Measurements from ENCODE around the gene CHCHD10. TPM values are rescaled to one million over a fixed set of nuclear protein-coding genes. Genes with fewer than 3 reads are reported as not detected.

The CHCHD10 gene
- total RNA-seq, 1 experiment from 2014 or later = 60.9 TPM

DNA sequence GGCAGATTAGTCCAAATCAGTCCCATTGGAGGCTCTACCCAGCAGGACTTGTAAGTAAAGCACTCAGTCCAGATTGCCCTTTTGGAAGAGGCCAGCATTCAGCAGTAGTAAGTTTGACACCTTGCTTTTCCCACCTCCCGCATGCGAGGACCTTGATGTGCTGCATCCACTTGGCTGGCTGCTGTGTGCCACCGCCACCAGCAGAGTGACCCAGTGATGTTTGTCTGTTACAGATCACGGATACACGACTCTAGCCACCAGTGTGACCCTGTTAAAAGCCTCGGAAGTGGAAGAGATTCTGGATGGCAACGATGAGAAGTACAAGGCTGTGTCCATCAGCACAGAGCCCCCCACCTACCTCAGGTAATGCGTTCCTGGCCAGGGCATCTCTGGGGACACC, 25.6 kb upstream of the CHCHD10 start:
- H3K4me3 ChIP-seq (ENCODE audit: insufficient read depth, low read depth, low read length) = no peak overlapping the region
- no peaks in the 10 kb centered on the region for H3K27me3 ChIP-seq (ENCODE audit: control insufficient read depth, insufficient read depth, low read length)
- DNase-seq = peak; percentile 13
- H3K36me3 ChIP-seq (replicated peaks; ENCODE audit: control insufficient read depth, insufficient read depth, low read length) = peaks cover 25% of the 10 kb centered on the region

GRCh38 chr22:23791738-23792645, 24.2 kb upstream of the CHCHD10 start:
- Histone ChIP-seq H3K36me3 (replicated peaks; ENCODE audit: control insufficient read depth, insufficient read depth, low read length) (peaks cover 23% of the 10 kb centered on the region), H3K4me3 (ENCODE audit: insufficient read depth, low read depth, low read length) (no peak overlapping the region), H3K27me3 (ENCODE audit: control insufficient read depth, insufficient read depth, low read length) (no peaks in the 10 kb centered on the region)
- peak; percentile 11 for DNase-seq

DNA sequence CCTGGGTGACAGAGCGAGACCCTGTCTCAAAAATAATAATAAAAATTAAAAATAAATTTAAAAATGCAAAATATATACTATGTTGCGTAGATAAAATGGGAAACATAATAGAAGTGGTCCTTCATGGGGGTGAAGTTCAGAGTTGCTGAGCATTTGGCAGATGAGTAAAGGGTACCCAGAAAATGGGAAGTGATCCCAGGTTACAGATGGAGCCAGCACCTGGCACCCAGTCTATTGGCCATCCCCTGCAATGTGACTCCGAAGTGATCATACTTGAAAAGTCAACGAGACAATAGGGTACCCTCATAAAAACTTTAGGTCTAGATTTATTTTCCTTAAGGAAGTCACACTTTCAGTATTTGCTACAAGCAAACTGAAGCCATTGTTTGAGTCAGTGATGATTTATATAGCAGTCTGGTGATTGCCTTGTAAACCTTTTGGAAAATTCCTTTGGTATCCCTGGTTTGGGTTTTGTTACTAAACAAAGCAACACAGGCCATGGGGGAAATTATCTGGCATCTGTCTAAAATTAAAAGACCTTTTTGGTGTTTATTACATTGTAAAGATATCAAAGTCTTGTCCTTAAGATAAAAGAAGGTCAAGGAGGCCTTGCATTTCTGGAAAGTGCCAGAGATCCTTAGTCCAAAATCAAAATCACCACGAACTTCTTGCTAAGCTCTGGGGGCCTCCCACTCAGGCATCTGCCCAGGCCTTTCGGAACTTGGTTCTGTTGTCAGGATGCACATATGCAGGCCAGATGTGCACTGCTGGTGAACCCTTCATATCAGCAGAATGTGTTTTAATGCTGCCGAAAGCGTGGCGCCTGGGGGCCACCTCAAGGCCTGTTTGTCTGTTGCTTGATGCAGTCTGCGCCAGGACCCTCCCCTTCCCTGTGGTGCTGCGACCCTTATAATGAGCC, 23.3 kb upstream of the CHCHD10 start:
- no peaks in the 10 kb centered on the region for H3K27me3 ChIP-seq (ENCODE audit: control insufficient read depth, insufficient read depth, low read length)
- DNase-seq = peak; percentile 16
- H3K36me3 ChIP-seq (replicated peaks; ENCODE audit: control insufficient read depth, insufficient read depth, low read length) = peaks cover 18% of the 10 kb centered on the region
- H3K4me3 ChIP-seq (ENCODE audit: insufficient read depth, low read depth, low read length) = no peak overlapping the region

GRCh38 chr22:23789638-23790037, 21.9 kb upstream of the CHCHD10 start:
- no peak overlapping the region for H3K4me3 ChIP-seq (ENCODE audit: insufficient read depth, low read depth, low read length)
- DNase-seq = peak; percentile 50
- peaks cover 17% of the 10 kb centered on the region for H3K36me3 ChIP-seq (replicated peaks; ENCODE audit: control insufficient read depth, insufficient read depth, low read length)

GRCh38 chr22:23789121-23789520, 21.3 kb upstream of the CHCHD10 start:
- Histone ChIP-seq H3K27me3 (ENCODE audit: control insufficient read depth, insufficient read depth, low read length) (no peaks in the 10 kb centered on the region), H3K36me3 (replicated peaks; ENCODE audit: control insufficient read depth, insufficient read depth, low read length) (peaks cover 14% of the 10 kb centered on the region), H3K4me3 (ENCODE audit: insufficient read depth, low read depth, low read length) (no peak overlapping the region)
- DNase-seq = peak; percentile 62

More at GRCh38 chr22:23789638-23790037, 21.9 kb upstream of the CHCHD10 start:
- H3K27me3 ChIP-seq (ENCODE audit: control insufficient read depth, insufficient read depth, low read length) = no peaks in the 10 kb centered on the region

- H3K27me3 ChIP-seq (ENCODE audit: control insufficient read depth, insufficient read depth, low read length) = no peaks in the 10 kb centered on the region
- DNase-seq = no peak
- peaks cover 9% of the 10 kb centered on the region for H3K36me3 ChIP-seq (replicated peaks; ENCODE audit: control insufficient read depth, insufficient read depth, low read length)
- peak overlapping the region; percentile 70 for H3K4me3 ChIP-seq (ENCODE audit: insufficient read depth, low read depth, low read length)
Measured at GRCh38 chr22:23787910-23788309, 20.1 kb upstream of the CHCHD10 start.

DNA sequence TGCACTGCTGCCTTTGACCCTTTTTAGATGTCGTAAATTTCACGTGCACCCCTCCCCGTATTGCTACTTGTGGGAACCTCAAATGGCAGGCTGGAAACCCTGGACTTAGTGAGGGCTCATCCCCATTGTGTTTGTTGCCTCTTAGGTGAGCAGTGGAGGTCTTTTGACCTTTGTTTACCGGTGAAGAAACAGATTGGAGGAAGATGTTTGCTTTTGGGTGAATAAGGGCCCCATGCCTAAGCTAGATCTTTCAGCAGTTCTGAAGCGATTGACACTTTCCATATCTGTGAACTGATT, 19.8 kb upstream of the CHCHD10 start:
- no peak for DNase-seq
- Histone ChIP-seq H3K27me3 (ENCODE audit: control insufficient read depth, insufficient read depth, low read length) (no peaks in the 10 kb centered on the region), H3K4me3 (ENCODE audit: insufficient read depth, low read depth, low read length) (peak overlapping the region; percentile 70), H3K36me3 (replicated peaks; ENCODE audit: control insufficient read depth, insufficient read depth, low read length) (peaks cover 7% of the 10 kb centered on the region)

DNA sequence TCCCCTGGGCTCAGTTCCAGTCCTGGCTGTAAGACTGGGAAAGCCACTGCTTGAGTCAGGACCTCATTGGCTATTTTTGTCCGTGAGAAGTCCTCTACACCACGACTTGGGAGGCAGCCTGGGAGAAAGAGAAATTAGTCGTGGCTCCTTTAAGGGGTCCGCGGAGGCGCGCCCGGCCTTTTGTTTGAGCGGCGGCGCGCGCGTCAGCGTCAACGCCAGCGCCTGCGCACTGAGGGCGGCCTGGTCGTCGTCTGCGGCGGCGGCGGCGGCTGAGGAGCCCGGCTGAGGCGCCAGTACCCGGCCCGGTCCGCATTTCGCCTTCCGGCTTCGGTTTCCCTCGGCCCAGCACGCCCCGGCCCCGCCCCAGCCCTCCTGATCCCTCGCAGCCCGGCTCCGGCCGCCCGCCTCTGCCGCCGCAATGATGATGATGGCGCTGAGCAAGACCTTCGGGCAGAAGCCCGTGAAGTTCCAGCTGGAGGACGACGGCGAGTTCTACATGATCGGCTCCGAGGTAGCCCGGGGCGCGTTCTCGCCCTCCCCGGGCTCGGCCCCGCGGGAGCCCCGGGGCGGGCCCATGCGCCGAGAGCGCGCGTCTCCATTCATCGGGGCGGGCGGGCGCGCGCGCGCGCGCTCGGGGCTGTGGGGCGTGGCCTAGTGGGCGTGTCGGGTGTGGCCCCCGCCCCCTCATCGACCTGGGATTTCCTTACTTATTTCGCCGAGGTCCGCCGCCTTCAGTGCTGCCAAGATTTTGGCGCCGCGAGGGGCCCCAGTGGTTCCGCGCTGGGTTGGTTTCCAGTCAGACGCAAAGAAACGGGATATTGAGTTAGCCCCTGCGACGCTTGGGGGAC, 19.2 kb upstream of the CHCHD10 start, which contains the start of gene SMARCB1:
SMARCB1 (plus strand) TSS at position 215 of the 848 bp plus-strand sequence; CDS start at position 419, 204 bp downstream.
- Histone ChIP-seq H3K4me3 (ENCODE audit: insufficient read depth, low read depth, low read length) (peak within 1 kb of the TSS; percentile 98), H3K27me3 (ENCODE audit: control insufficient read depth, insufficient read depth, low read length) (no peaks in the 10 kb centered on the region), H3K36me3 (replicated peaks; ENCODE audit: control insufficient read depth, insufficient read depth, low read length) (peaks cover 1% of the 10 kb centered on the region)
- peak; percentile 100 for DNase-seq

DNA sequence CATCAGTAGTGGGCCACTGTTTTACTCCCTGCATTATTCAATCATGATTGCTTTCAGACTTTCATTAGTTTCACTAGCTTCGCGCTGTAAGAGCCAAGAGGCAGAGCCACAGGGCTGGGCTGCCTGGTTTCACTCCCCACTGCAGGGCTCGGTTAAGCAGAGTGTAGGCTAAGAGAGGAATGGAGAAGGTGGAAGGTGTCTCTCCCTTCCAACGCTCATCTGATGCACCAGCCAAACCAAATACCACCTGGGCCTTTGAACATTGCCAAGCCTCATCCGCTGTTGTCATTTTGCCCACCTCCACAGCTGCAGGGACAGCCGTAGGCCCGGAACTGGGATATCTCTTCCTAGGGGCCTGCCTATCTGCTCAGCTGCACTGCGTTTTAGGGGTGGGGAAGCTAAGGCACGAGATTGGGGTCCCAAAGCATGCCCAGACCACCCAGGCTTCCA, 18.5 kb upstream of the CHCHD10 start:
- no peaks in the 10 kb centered on the region; the same call in 1 of the 2 replicates for H3K27me3 ChIP-seq (ENCODE audit: control insufficient read depth, insufficient read depth, low read length)
- H3K4me3 ChIP-seq (ENCODE audit: insufficient read depth, low read depth, low read length) = peak overlapping the region; percentile 98
- DNase-seq = no peak
- H3K36me3 ChIP-seq (replicated peaks; ENCODE audit: control insufficient read depth, insufficient read depth, low read length) = no peaks in the 10 kb centered on the region; the same call in 1 of the 2 replicates

GRCh38 chr22:23784215-23784732, 16.5 kb upstream of the CHCHD10 start:
- H3K27me3 ChIP-seq (ENCODE audit: control insufficient read depth, insufficient read depth, low read length) = no peaks in the 10 kb centered on the region; the same call in 1 of the 2 replicates

GRCh38 chr22:23783265-23784150, 15.7 kb upstream of the CHCHD10 start:
- DNase-seq = no peak
- H3K36me3 ChIP-seq (replicated peaks; ENCODE audit: control insufficient read depth, insufficient read depth, low read length) = no peaks in the 10 kb centered on the region
- H3K4me3 ChIP-seq (ENCODE audit: insufficient read depth, low read depth, low read length) = no peak overlapping the region
- no peaks in the 10 kb centered on the region; the same call in 1 of the 2 replicates for H3K27me3 ChIP-seq (ENCODE audit: control insufficient read depth, insufficient read depth, low read length)

More at GRCh38 chr22:23784215-23784732, 16.5 kb upstream of the CHCHD10 start:
- H3K36me3 ChIP-seq (replicated peaks; ENCODE audit: control insufficient read depth, insufficient read depth, low read length) = no peaks in the 10 kb centered on the region
- H3K4me3 ChIP-seq (ENCODE audit: insufficient read depth, low read depth, low read length) = no peak overlapping the region
- DNase-seq = no peak

- Histone ChIP-seq H3K36me3 (replicated peaks; ENCODE audit: control insufficient read depth, insufficient read depth, low read length) (no peaks in the 10 kb centered on the region), H3K27me3 (ENCODE audit: control insufficient read depth, insufficient read depth, low read length) (no peaks in the 10 kb centered on the region; the same call in 1 of the 2 replicates), H3K4me3 (ENCODE audit: insufficient read depth, low read depth, low read length) (no peak overlapping the region)
- DNase-seq = no peak
Measured at GRCh38 chr22:23782703-23783102, 14.9 kb upstream of the CHCHD10 start.

DNA sequence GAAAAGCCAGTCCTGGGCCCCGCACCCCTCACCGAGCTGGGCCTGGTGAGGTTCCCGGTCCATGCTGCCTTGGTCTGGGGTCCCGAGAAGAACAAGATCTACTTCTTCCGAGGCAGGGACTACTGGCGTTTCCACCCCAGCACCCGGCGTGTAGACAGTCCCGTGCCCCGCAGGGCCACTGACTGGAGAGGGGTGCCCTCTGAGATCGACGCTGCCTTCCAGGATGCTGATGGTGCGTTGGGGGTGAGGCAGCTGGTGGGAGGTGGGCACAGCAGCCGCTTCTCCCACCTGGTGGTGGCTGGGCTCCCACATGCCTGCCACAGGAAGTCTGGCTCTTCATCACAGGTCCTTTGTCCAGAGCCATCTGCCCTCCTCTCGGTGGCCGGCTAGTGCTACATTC, 14.5 kb upstream of the CHCHD10 start:
- no peak overlapping the region for H3K4me3 ChIP-seq (ENCODE audit: insufficient read depth, low read depth, low read length)
- no peak for DNase-seq
- no peaks in the 10 kb centered on the region; the same call in 1 of the 2 replicates for H3K27me3 ChIP-seq (ENCODE audit: control insufficient read depth, insufficient read depth, low read length)
- no peaks in the 10 kb centered on the region for H3K36me3 ChIP-seq (replicated peaks; ENCODE audit: control insufficient read depth, insufficient read depth, low read length)

Measured in H7 (cell line).